K562 (cell line): ENCODE results near the gene PLEKHA8.

ENCODE experiments used
- ARID2 ChIP-seq: fragments of 450-650 bp; IDR thresholded peaks from 2 replicates; pipeline ENCODE4 v1.6.1; 2017; ENCODE audit warnings: antibody characterized with exemption, mild to moderate bottlenecking
- CEBPB ChIP-seq: fragments of 450-650 bp; IDR thresholded peaks from 2 replicates; pipeline ENCODE4 v1.6.1; 2016; ENCODE audit warnings: missing genetic modification characterization, missing compliant biosample characterization
- CTCF ChIP-seq, 3 experiments: IDR thresholded peaks in 2 of 3; conservative IDR thresholded peaks in 1 of 3; 2 replicates each; pipeline ENCODE4 v1.5.1; 2011 to 2012; ENCODE audit warnings: low read length in 3 of 3, mild to moderate bottlenecking in 3 of 3, control low read depth in 2 of 3, improper control_type of control experiment in 1 of 3, inconsistent platforms in 1 of 3, low read depth in 1 of 3, mixed read lengths in 1 of 3, moderate library complexity in 1 of 3; ENCODE audit not compliant: insufficient read depth in 2 of 3
- EZH2 ChIP-seq: IDR thresholded peaks from 2 replicates; pipeline ENCODE4 v1.6.1; 2012; ENCODE audit warnings: low read depth, mild to moderate bottlenecking, inconsistent platforms, low read length, borderline replicate concordance
- GABPA ChIP-seq: fragments of 200-800 bp; sonication (Bioruptor generic); conservative IDR thresholded peaks from 2 replicates; pipeline ENCODE4 v1.6.1; 2016; ENCODE audit warnings: low read depth, missing genetic modification characterization, missing compliant biosample characterization
- KLF13 ChIP-seq: fragments of 450-650 bp; IDR thresholded peaks from 2 replicates; pipeline ENCODE4 v1.6.1; 2016; ENCODE audit warnings: missing genetic modification characterization, low read depth, mild to moderate bottlenecking, missing compliant biosample characterization, moderate library complexity, borderline replicate concordance
- POLR2A ChIP-seq: fragments of 450-650 bp; conservative IDR thresholded peaks from 2 replicates; pipeline ENCODE4 v1.6.1; 2016
- POLR2AphosphoS5 ChIP-seq: IDR thresholded peaks from 2 replicates; pipeline ENCODE4 v1.6.1; 2011; ENCODE audit warnings: mild to moderate bottlenecking, low read depth, low read length, moderate library complexity; ENCODE audit not compliant: control insufficient read depth, insufficient read depth
- SREBF1 ChIP-seq: fragments of 150-350 bp; IDR thresholded peaks from 2 replicates; pipeline ENCODE4 v1.6.1; 2014; ENCODE audit warnings: antibody characterized with exemption, low read depth, low read length, borderline replicate concordance
- TAF1 ChIP-seq: IDR thresholded peaks from 2 replicates; pipeline ENCODE4 v1.6.1; 2011; ENCODE audit warnings: mild to moderate bottlenecking, low read length, moderate library complexity; ENCODE audit not compliant: insufficient read depth, control insufficient read depth, severe bottlenecking; ENCODE audit errors: extremely low read depth
- ZFX ChIP-seq: sonication (generic); formaldehyde crosslinking; IDR thresholded peaks from 2 replicates; pipeline ENCODE4 v1.8.0; 2022; ENCODE audit warnings: mild to moderate bottlenecking, missing genetic modification reagents, moderate library complexity
- ZNF121 ChIP-seq: sonication (generic); formaldehyde crosslinking; conservative IDR thresholded peaks from 2 replicates; pipeline ENCODE4 v1.8.0; 2022; ENCODE audit warnings: missing genetic modification reagents
- ZNF232 ChIP-seq: sonication (generic); formaldehyde crosslinking; IDR thresholded peaks from 2 replicates; pipeline ENCODE4 v1.8.0; 2022; ENCODE audit warnings: mild to moderate bottlenecking, missing genetic modification reagents

DNA sequence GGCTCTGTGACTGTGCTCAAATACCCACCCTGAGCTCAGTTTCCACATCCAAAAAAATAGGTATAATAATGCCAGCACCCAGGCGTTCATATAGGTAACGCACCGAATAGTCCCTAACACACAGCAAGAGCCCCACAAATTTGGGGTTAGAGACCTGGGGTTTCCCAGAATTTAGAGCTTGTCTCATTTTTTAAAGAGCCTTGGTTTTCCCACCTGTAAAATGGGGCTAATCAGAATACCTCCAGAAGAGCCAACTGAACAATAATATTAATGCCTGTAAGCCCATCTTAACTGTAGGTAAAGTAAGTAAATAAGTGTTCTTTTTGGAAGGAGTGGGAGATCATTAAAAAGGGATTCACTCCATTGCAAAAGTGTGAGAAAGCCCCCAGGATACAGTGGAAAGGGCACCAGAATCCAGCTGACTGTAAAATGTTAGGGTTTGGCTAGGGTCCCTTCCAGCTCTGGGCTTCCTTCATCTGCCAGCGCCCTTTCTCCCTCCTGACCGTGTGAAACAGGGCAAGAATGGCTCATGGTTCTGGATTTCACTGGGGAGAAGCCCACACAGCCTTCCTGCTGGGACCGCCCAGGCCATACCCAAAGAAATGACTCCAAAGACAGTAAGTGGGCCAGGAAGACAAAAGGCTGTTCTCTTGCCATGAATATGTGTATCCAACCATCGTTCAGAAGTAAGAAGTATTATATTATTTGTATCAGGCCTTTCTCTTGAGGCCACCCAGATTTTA, 108.7 kb downstream of the PLEKHA8 start:
- TF ChIP-seq ZFX (no peak), SREBF1 (no peak), GABPA (tag) (no peak), ZNF121 (CRISPR knock-in tag) (no peak), KLF13 (no peak), POLR2A (no peak), ARID2 (no peak), EZH2 (no peak), CEBPB (no peak), CTCF (IDR thresholded peaks at IDR 0.05 in 2 of 3, conservative IDR thresholded peaks at IDR 0.05 in 1 of 3; ENCODE audit: insufficient read depth in 2 of 3, low read depth in 1 of 3, low read length in 3 of 3) (no peak), ZNF232 (CRISPR knock-in tag) (no peak), TAF1 (no peak), POLR2AphosphoS5 (no peak)
